HEK293 (cell line): ENCODE measurements around the gene FHIP1B.

ENCODE experiments used
- ZBTB1 ChIP-seq: fragments of 450-650 bp; formaldehyde crosslinking; IDR thresholded peaks from 2 replicates; pipeline ENCODE4 v1.5.1; 2016; ENCODE audit warnings: missing biosample characterization, missing genetic modification characterization
- ZNF23 ChIP-seq: fragments of 450-650 bp; formaldehyde crosslinking; IDR thresholded peaks from 2 replicates; pipeline ENCODE4 v1.5.1; 2016; ENCODE audit warnings: missing biosample characterization, missing genetic modification characterization, borderline replicate concordance

- TF ChIP-seq ZNF23 (tag by site-specific recombination) (no peak), ZBTB1 (tag by site-specific recombination) (no peak)
These were observed 38.0 kb downstream of the FHIP1B start for GRCh38 chr11:6196396-6196795.
